SK-N-SH treated with all-trans-retinoic acid at 6 μM for 48 hours (cell line): ENCODE results near the gene TBX1.

Experiments
- ARNTL ChIP-seq: fragments of 450-650 bp; formaldehyde crosslinking; IDR thresholded peaks from 2 replicates; pipeline ENCODE4 v1.5.0; 2020; ENCODE audit warnings: low read depth, mild to moderate bottlenecking, moderate library complexity, borderline replicate concordance
- SNAI2 ChIP-seq: fragments of 250-450 bp; sonication (Bioruptor Pico); IDR thresholded peaks from 2 replicates; pipeline ENCODE4 v1.5.0; 2020; ENCODE audit warnings: mild to moderate bottlenecking, moderate library complexity
- ZC3H10 ChIP-seq: fragments of 250-450 bp; sonication (Bioruptor Pico); IDR thresholded peaks from 2 replicates; pipeline ENCODE4 v1.5.1; 2021; ENCODE audit warnings: mild to moderate bottlenecking, moderate library complexity
- ZFP30 ChIP-seq: fragments of 450-650 bp; formaldehyde crosslinking; IDR thresholded peaks from 2 replicates; pipeline ENCODE4 v1.5.0; 2022; ENCODE audit warnings: mild to moderate bottlenecking, moderate library complexity
- ZNF70 ChIP-seq: fragments of 450-650 bp; formaldehyde crosslinking; IDR thresholded peaks from 2 replicates; pipeline ENCODE4 v1.5.0; 2020; ENCODE audit warnings: mild to moderate bottlenecking, moderate library complexity
- ZNF8 ChIP-seq: fragments of 450-650 bp; formaldehyde crosslinking; IDR thresholded peaks from 2 replicates; pipeline ENCODE4 v1.5.0; 2020; ENCODE audit warnings: mild to moderate bottlenecking, moderate library complexity
- TF ChIP-seq, protein P1 (sequence below): fragments of 250-450 bp; sonication (Bioruptor Pico); IDR thresholded peaks from 2 replicates; pipeline ENCODE4 v1.8.0; 2020; ENCODE audit warnings: mild to moderate bottlenecking, moderate library complexity, borderline replicate concordance
- TF ChIP-seq, protein P2 (sequence below): fragments of 250-450 bp; sonication (Bioruptor Pico); IDR thresholded peaks from 2 replicates; pipeline ENCODE4 v1.5.1; 2020; ENCODE audit warnings: low read depth, mild to moderate bottlenecking, moderate library complexity

DNA sequence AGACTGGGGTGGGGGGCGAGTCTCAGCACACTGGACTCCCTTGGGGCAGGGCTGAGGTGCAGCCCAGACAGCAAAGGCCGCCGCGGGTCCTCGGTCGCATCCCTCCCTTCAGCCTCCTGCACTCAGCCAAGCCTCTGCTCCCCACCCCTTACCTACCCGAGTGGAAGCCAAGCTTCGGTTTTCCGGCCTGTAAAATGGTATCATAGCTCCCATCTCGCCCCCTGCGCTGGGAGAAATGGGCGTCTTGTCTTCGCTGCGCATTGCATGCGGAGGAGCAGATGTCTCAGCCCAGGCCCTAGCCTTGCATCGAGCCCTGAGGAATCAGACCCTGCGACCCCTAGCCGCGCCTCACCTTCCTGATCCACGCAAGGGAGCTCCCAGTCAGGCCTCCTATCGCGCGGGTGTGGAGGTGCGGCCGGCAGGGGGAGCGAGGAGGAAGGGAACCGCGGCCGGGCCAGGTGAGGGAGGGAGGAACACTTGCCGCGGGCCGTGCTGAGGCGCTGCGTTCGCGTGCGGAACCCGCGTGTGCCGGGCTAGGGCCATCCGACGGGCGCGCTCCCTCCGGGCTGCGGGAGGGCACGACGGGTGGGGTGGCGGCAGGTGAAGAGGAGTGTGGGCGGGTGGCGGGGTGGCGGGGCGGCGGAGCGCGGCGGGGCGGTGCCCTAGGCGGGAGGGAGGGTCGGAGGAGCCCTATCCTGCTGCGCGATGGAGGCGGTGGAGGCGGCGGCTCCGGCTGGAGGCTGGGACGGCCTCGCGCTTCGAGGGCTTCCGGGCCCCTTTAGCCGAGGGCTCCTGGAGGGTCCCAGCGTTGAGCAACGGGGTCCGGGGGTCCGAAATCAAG is 4.1 kb upstream of the TBX1 start:
- TF ChIP-seq, protein P1, sequence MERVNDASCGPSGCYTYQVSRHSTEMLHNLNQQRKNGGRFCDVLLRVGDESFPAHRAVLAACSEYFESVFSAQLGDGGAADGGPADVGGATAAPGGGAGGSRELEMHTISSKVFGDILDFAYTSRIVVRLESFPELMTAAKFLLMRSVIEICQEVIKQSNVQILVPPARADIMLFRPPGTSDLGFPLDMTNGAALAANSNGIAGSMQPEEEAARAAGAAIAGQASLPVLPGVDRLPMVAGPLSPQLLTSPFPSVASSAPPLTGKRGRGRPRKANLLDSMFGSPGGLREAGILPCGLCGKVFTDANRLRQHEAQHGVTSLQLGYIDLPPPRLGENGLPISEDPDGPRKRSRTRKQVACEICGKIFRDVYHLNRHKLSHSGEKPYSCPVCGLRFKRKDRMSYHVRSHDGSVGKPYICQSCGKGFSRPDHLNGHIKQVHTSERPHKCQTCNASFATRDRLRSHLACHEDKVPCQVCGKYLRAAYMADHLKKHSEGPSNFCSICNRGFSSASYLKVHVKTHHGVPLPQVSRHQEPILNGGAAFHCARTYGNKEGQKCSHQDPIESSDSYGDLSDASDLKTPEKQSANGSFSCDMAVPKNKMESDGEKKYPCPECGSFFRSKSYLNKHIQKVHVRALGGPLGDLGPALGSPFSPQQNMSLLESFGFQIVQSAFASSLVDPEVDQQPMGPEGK (CRISPR knock-in tag) = no peak
- TF ChIP-seq ZFP30 (CRISPR knock-in tag) (no peak), ARNTL (CRISPR knock-in tag) (no peak), SNAI2 (CRISPR knock-in tag) (no peak), ZNF70 (CRISPR knock-in tag) (no peak), ZNF8 (no peak), ZC3H10 (CRISPR knock-in tag) (no peak)
- TF ChIP-seq, protein P2, sequence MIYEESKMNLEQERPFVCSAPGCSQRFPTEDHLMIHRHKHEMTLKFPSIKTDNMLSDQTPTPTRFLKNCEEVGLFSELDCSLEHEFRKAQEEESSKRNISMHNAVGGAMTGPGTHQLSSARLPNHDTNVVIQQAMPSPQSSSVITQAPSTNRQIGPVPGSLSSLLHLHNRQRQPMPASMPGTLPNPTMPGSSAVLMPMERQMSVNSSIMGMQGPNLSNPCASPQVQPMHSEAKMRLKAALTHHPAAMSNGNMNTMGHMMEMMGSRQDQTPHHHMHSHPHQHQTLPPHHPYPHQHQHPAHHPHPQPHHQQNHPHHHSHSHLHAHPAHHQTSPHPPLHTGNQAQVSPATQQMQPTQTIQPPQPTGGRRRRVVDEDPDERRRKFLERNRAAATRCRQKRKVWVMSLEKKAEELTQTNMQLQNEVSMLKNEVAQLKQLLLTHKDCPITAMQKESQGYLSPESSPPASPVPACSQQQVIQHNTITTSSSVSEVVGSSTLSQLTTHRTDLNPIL (CRISPR knock-in tag) = no peak
